Measurements from ENCODE around the gene C5AR1. TPM values are rescaled to one million over a fixed set of nuclear protein-coding genes. Genes with fewer than 3 reads are reported as not detected.
A peak's percentile ranks its signal among the peaks of the same experiment; 100 is the strongest.

Gene C5AR1
- total RNA-seq, 1 donor from 2014 or later = 79.9 TPM

DNA sequence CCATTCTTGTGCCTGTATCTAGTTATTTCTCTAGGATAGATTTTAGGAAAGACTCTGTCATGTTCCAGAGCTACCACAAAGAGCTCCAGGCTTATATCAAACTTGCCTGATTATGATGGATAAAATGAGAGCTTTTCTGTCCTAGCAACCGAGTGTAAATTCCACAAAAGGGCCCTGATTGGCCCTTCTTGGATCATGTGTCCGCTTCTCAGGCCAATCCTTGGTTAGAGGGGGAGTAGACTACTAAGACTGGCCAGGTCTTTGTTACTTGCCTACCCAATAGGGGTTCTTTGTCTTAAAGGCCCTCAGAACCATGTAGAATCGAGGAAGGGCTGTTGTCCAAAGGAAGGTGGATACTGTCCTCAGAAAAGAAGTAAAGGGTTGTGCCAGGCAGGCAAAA lies 41.9 kb downstream of the C5AR1 start:
- Histone ChIP-seq H3K4me1 (peaks cover 19% of the 10 kb centered on the region), H3K9me3 (no peaks in the 10 kb centered on the region), H3K27ac (no peak overlapping the region), H3K4me3 (no peak overlapping the region), H3K27me3 (ENCODE audit: low read depth) (no peaks in the 10 kb centered on the region), H3K36me3 (peaks cover 42% of the 10 kb centered on the region)
- ATAC-seq = no peak
- DNase-seq = no peak
- intact Hi-C loops (cut with DNase I) = no loop called here
- TF ChIP-seq, protein P1, sequence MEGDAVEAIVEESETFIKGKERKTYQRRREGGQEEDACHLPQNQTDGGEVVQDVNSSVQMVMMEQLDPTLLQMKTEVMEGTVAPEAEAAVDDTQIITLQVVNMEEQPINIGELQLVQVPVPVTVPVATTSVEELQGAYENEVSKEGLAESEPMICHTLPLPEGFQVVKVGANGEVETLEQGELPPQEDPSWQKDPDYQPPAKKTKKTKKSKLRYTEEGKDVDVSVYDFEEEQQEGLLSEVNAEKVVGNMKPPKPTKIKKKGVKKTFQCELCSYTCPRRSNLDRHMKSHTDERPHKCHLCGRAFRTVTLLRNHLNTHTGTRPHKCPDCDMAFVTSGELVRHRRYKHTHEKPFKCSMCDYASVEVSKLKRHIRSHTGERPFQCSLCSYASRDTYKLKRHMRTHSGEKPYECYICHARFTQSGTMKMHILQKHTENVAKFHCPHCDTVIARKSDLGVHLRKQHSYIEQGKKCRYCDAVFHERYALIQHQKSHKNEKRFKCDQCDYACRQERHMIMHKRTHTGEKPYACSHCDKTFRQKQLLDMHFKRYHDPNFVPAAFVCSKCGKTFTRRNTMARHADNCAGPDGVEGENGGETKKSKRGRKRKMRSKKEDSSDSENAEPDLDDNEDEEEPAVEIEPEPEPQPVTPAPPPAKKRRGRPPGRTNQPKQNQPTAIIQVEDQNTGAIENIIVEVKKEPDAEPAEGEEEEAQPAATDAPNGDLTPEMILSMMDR (IDR thresholded peaks at IDR 0.05) = no peak

DNA sequence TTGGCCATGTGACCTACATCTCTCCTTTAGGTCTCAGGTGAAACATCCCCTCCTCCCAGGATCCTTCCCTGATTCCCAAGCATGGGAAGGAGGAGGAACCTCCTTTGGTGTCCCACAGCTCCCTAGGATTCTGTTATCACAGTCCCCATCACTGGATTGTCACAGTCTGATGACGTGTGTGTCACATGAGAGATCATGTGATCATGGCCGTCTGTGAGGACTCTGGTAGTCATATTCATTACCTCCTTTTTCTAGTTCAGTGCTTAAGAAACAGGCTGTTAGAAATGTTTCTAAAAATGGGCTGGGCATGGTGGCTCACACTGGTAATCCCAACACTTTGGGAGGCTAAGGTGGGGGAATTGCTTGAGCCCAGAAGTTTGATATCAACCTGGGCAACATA lies 42.4 kb downstream of the C5AR1 start:
- ATAC-seq = no peak
- TF ChIP-seq, protein P1 (IDR thresholded peaks at IDR 0.05) = no peak
- peaks cover 19% of the 10 kb centered on the region for H3K4me1 ChIP-seq
- H3K27me3 ChIP-seq (ENCODE audit: low read depth) = no peaks in the 10 kb centered on the region
- intact Hi-C loops (cut with DNase I) = no loop called here
- H3K9me3 ChIP-seq = no peaks in the 10 kb centered on the region
- no peak for DNase-seq
- H3K4me3 ChIP-seq = no peak overlapping the region
- no peak overlapping the region for H3K27ac ChIP-seq
- H3K36me3 ChIP-seq = peaks cover 48% of the 10 kb centered on the region

DNA sequence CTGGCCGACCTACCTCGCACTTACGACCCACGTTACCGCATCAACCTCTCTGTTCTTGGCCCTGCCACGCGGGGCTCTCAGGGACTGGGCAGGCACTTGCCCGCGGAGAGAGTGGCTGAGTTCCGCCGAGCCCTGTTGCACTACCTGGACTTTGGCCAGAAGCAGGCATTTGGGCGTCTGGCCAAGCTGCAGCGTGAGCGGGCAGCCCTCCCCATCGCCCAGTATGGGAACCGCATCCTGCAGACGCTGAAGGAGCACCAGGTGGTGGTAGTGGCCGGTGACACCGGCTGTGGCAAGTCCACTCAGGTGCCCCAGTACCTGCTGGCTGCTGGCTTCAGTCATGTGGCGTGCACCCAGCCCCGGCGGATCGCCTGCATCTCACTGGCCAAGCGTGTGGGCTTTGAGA lies 43.6 kb downstream of the C5AR1 start:
- ATAC-seq (no peak), DNase-seq (no peak)
- intact Hi-C loops (cut with DNase I) = no loop called here
- Histone ChIP-seq H3K4me1 (peaks cover 17% of the 10 kb centered on the region), H3K27ac (no peak overlapping the region), H3K36me3 (peaks cover 60% of the 10 kb centered on the region), H3K9me3 (no peaks in the 10 kb centered on the region), H3K27me3 (ENCODE audit: low read depth) (no peaks in the 10 kb centered on the region), H3K4me3 (no peak overlapping the region)
- TF ChIP-seq, protein P1 (IDR thresholded peaks at IDR 0.05) = no peak

DNA sequence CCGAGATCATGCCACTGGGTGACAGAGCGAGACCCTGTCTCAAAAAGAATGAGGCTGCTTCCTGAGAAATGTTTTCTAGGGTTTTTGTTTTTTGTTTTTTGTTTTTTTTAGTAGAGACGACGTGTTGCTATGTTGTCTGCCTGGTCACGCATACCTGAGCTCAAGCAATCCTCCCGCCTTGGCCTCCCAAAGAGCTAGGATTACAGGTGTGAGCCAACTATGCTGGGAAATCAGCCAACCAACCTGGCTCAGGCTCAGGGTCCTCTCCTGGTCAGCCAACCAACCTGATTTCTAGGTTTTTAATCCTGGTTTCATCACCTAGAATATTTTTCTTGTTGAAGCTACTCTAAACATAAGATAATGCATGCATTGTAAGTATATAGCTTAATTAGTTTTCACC lies 47.2 kb downstream of the C5AR1 start:
- H3K36me3 ChIP-seq = peaks cover 96% of the 10 kb centered on the region
- H3K27ac ChIP-seq = no peak overlapping the region
- intact Hi-C loops (cut with DNase I) = no loop called here
- DNase-seq (no peak), ATAC-seq (no peak)
- H3K4me3 ChIP-seq = no peak overlapping the region
- no peaks in the 10 kb centered on the region for H3K9me3 ChIP-seq
- TF ChIP-seq, protein P1 (IDR thresholded peaks at IDR 0.05) = no peak
- no peaks in the 10 kb centered on the region for H3K27me3 ChIP-seq (ENCODE audit: low read depth)
- no peaks in the 10 kb centered on the region for H3K4me1 ChIP-seq

DNA sequence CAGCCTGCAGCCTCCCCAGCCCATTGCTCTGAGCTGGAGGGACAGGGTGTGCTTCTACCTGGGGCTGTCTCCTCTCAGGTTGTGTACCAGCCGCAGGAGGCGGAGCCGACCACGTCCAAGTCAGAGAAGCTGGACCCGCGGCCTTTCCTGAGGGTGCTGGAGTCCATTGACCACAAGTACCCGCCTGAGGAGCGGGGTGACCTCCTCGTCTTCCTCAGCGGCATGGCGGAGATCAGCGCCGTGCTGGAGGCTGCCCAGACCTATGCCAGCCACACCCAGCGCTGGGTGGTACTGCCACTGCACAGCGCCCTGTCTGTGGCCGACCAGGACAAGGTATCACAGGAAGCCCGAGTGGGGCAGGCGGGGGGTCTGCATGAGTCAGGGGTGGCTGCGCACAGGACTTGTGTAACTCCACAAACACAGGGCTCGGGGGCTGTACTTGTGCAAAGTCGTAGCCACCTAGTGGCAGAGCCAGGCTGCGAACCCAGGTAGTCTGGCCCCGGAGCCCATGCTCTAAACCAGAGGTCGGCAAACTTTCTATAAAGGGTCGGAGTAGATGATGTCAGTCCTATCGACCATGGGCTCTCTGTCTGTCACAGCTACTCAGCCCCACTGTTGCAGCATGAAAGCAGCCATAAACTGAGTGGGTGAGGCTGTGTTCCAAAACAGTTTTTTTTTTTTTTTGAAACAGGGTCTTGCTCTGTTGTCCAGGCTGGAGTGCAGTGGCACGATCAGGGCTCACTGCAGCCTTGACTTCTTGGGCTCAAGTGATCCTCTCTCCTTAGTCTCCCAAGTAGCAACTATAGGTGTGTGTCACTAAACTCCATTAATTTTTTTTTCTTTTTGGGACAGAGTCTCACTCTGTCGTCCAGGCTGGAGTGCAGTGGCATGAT lies 48.4 kb downstream of the C5AR1 start:
- TF ChIP-seq, protein P1 (IDR thresholded peaks at IDR 0.05) = no peak
- H3K27me3 ChIP-seq (ENCODE audit: low read depth) = no peaks in the 10 kb centered on the region
- DNase-seq (no peak), ATAC-seq (peak in 1 of 2 donors; percentile 26)
- no peak overlapping the region for H3K27ac ChIP-seq
- H3K4me1 ChIP-seq = no peaks in the 10 kb centered on the region
- H3K36me3 ChIP-seq = peaks cover 100% of the 10 kb centered on the region
- H3K9me3 ChIP-seq = no peaks in the 10 kb centered on the region
- intact Hi-C loops (cut with DNase I) = no loop called here
- no peak overlapping the region for H3K4me3 ChIP-seq
